NCI-H1105 treated with DMSO at 0.1 percent for 48 hours (cell line): Measurements from ENCODE around the gene TSPAN4.
A peak's percentile ranks its signal among the peaks of the same experiment; 100 is the strongest.

Experiments
- DNase-seq: peaks from one replicate; lab custom pipeline; 2025; lab: John Stamatoyannopoulos, UW

Gene TSPAN4

GRCh38 chr11:804599-804964, 38.1 kb upstream of the TSPAN4 start:
- peak; percentile 71 for DNase-seq

GRCh38 chr11:808427-809286, 34.0 kb upstream of the TSPAN4 start:
- DNase-seq, result no peak

DNA sequence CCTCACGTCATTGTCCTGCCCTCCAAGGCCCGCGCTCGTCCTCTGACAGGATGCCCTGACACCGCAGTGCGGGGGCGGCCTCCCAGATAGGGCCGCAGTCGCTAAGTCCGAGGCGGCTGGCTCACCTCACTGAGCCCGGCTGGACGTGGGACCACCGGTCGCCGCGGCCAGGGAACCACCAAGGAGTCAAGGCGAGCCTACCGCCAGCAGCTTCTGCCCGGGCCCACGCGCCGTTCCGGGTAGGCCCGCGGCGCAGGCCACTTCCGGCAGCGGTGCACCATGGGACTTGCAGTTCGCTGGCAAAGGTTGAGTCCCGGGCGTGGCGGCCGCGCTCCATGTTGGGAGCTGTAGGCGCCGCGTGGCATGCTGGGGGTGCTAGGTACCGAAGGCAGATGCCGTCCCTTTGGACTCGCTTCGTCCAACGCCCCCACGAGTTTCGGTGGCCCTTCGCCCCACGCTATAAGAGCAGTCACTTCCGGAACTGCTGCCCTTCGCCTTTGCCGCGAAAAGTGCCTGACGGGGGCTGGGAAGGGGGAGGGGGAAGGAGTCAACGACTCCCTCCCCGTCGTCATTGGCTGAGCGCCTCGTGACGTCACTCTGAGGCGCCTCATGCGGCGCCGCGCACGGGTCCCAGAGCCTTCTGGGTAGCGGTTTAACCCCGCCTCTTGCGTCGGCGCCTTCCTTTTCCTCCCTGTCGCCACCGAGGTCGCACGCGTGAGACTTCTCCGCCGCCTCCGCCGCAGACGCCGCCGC, 33.2 kb upstream of the TSPAN4 start, which contains the start of gene RPLP2:
Gene RPLP2 (plus strand): TSS at position 681 of the 753 bp plus-strand sequence. CDS start 268 bp downstream, outside the sequence.
- peak; percentile 93 for DNase-seq

- no peak for DNase-seq
These were observed 32.5 kb upstream of the TSPAN4 start for GRCh38 chr11:810040-810567.

DNA sequence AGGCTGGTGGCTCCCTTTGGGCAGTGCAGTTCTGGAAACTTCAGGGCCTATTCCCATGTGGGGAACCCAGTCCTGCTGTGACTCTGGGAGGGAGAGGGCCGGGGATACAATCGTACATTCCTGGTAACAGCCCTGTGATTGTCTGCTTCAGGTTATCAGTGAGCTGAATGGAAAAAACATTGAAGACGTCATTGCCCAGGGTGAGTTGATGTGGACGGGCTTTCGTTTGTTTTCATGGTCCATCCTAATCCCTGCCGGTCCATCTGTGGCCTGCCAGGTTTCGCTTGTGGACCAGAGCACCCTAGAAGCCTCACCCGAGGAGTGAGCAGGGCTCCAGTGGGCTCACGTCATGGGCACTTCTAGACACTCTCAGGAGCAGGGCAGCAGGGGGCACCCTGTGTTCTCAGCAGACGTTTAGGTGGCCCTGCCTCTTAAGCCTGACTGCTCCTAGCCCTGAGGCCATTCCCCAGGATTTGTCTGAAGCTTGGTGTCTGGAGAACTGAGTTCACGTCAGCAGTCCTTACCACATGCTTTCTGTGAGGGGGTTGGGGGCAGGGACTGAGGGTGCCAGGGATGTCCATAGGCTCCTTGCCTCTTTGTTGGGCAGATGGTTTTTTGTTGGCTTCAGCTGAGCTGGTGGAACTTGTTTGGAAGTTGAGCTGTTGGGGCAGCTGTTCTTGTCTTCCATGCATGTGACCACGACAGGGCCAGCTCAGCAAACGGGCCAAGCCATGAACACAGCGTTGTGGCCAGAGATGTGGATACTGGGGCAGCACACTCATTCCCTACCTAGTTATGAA, 31.0 kb upstream of the TSPAN4 start:
- DNase-seq, result no peak

DNA sequence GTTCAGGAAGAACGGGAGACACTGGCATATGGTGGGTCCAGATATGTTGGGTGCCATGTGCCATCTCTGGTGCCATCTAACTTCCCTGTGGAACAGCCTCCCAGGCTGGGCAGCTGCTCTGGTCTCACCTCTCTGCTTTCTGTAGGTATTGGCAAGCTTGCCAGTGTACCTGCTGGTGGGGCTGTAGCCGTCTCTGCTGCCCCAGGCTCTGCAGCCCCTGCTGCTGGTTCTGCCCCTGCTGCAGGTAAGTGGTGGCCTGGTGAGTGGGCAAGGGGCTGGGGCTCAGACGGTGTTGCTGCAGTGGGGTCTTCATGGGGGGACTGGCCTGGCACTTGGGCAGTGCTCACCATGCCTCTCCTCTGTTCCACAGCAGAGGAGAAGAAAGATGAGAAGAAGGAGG, 30.3 kb upstream of the TSPAN4 start:
- no peak for DNase-seq

DNA sequence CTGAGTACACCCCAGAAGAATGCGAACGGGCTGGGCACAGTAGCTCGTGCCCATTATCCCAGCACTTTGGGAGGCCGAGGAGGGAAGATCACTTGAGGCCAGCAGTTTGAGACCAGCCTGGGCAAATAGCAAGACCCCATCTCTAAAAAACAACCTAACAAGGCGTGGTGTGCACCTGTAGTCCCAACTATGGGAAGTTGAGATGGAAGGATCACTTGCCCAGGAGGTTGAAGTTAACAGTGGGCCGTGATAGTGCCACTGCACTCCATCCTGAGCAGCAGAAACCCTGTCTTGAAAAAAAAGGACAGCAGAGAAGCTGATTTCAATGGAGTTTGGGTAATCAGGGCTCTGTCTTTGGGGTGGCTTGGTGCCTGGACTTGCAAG, 29.6 kb upstream of the TSPAN4 start:
- DNase-seq, result no peak

- no peak for DNase-seq
These were observed 29.1 kb upstream of the TSPAN4 start for GRCh38 chr11:813456-814096.

DNA sequence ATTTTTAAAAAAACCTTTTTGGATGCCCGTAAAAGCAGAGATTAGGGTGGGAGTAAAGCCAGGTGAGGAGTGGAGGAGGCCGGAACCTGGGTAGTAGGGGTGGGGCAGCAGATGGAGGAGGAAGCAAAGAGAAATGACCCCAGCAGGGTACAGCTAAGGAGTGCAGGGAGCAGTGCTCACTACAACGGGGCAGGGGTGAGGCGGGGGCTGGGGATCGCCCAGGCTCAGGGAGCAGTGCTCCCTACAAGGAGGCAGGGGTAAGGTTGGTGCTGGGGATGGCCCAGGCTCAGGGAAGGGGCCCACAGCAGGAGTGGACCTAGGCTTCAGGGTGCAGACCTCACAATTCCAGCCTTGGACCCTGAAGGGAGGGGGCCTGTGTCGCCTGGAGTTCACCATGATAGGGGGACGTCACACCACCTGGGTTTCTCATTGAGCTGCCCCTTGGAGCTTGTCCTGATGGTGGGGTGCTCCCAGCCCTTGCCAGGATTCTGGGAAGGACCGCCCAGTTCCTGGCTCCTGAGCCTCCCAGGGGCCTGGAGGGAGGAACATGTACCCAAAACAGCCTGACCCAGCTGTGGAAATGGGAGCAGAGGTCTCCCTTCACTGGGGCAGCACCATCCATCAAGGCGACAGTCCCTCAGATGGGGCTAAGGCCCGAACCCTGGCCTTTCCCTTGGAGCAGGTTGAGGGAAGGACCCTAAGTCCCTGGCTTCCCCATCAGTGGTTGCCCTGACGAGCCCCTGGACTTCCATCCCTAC, 26.8 kb upstream of the TSPAN4 start:
- DNase-seq, result no peak

GRCh38 chr11:816433-816779, 26.2 kb upstream of the TSPAN4 start:
- no peak for DNase-seq

DNA sequence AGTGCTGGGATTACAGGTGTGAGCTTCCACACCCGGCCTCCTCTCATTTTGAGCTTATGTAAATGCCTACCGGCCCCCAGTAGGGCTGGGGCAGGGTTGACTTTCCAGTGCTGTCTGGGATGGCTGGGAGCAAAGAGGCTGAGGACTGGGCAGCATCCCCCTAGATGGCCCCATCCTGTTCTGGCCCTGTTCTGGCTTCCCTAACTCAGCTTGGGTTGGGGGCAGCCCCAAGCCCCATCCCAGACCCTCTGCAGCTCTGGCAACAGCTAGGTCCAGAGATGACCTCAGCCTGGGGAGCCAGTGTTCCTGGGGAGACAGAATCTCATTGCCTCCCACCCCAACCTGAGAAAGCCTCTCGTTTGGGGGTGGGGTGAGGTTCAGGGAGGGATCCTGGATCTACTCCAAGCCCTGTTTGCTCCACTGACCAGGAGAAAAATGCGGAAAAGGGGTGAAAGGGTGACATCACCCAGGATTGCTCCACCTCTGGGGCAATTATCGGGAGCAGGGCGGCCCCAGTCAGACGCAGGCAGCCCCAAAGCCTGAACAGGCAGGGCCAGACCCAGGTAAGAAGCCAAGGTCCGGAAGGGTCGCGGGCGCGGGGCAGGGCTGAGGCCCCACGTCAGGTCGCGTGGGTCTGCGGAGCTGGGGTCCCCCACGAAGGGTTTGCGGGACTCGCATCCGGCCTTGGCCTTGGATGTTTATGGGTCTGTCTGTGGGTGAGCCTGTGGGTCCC, 24.1 kb upstream of the TSPAN4 start, which contains the start of gene PNPLA2:
Gene PNPLA2 (plus strand): TSS at position 519 of the 733 bp plus-strand sequence. CDS start 805 bp downstream, outside the sequence.
- DNase-seq, result no peak

GRCh38 chr11:819129-819931, 23.3 kb upstream of the TSPAN4 start:
- DNase-seq, result peak; percentile 85

GRCh38 chr11:819943-820649, 22.6 kb upstream of the TSPAN4 start:
- peak; percentile 90 for DNase-seq

GRCh38 chr11:820655-821511, 21.8 kb upstream of the TSPAN4 start:
- DNase-seq, result no peak

GRCh38 chr11:821512-822371, 20.9 kb upstream of the TSPAN4 start:
- DNase-seq, result no peak

DNA sequence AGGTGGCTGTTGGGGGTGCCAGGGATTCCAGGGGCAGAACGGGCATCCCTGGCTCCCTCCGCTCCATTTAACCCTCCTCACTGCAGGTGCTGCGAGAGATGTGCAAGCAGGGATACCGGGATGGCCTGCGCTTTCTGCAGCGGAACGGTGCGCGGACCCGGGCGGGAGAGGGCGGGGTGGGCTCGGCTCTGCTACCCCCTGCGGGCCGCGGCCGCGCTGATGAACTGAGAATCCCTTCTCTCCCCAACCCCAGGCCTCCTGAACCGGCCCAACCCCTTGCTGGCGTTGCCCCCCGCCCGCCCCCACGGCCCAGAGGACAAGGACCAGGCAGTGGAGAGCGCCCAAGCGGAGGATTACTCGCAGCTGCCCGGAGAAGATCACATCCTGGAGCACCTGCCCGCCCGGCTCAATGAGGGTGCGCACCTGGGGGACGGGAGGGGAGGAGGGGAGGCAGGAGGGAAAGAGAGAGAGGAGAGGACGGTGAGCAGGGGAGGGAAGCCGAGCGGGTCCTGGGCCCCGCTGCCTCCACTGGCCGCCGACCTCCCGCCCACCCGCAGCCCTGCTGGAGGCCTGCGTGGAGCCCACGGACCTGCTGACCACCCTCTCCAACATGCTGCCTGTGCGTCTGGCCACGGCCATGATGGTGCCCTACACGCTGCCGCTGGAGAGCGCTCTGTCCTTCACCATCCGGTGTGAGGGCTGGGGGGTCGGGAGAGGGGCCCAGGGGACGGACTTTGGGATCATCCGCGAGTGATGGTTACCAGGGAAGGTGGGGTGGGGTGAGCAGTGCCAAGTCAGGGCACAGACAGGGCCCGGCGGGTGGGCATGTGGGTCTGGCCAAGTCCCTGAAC, 19.0 kb upstream of the TSPAN4 start:
- DNase-seq, result peak; percentile 70
